ENCODE results near the gene TMEM35B. TPM values are rescaled to one million over a fixed set of nuclear protein-coding genes. Genes with fewer than 3 reads are reported as not detected.
"Not testable (repeated sequence)": the region's sequence is repeated elsewhere in the genome, so short reads cannot be mapped to it uniquely, and the experiment has no call there.

TMEM35B gene
- total RNA-seq, 1 donor from 2014 or later: 22.1 TPM

DNA sequence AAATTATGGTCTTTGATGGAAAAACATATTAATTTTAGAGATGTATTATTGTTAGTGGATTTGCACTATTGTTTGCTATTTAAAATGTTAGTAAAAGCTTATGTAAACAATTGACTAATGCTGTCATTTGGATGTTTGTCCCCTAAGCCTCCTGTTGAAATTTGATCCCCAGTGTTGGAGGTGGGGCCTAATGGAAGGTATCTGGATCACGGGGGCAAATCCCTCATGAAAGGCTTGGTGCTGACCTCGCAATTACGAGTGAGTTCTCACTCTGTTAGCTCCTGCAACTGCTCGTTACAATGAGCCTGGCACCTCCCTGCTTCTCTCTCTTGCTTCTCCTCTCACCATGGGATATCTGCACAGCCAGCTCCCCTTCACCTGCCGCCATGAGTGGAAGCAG, 14.3 kb downstream of the TMEM35B start:
- Mint-ChIP-seq H3K4me3 (no peak overlapping the region), H3K9me3 (no peaks in the 10 kb centered on the region), H3K4me1 (no peaks in the 10 kb centered on the region), H3K36me3 (ENCODE audit: low read depth) (peaks cover 2% of the 10 kb centered on the region), H3K27me3 (peaks cover 6% of the 10 kb centered on the region), H3K27ac (no peak overlapping the region)
- DNase-seq: peak; percentile 43
- intact Hi-C loops (cut with micrococcal nuclease): no loop called here

DNA sequence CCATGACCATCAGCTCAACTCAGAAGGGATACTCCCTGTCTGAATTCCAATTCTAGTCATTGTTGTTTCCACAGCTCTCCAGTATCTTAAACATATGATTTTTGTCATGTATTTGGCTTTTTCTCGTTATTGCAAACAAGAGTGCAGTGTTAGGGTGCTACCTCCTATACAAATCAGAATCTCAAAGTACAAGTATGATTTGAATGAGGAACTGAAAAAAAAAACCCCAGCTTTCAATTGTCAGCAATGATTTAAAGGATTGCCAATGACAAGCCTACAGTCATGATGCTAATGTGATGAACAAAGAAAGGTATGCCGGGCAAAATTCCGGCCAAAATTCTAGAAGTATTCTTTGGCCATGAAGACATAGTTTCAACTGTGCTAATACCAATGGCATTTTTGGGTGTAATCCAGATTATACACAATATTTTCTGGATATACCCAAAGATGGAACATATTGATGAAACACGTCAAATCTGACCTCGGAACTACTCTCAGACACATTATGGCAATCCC, 14.9 kb downstream of the TMEM35B start:
- no peak overlapping the region for H3K27ac Mint-ChIP-seq
- H3K9me3 Mint-ChIP-seq: no peaks in the 10 kb centered on the region
- peaks cover 6% of the 10 kb centered on the region for H3K27me3 Mint-ChIP-seq
- no peaks in the 10 kb centered on the region for H3K36me3 Mint-ChIP-seq (ENCODE audit: low read depth)
- H3K4me1 Mint-ChIP-seq: no peaks in the 10 kb centered on the region
- DNase-seq: no peak
- intact Hi-C loops (cut with micrococcal nuclease): no loop called here
- H3K4me3 Mint-ChIP-seq: no peak overlapping the region

DNA sequence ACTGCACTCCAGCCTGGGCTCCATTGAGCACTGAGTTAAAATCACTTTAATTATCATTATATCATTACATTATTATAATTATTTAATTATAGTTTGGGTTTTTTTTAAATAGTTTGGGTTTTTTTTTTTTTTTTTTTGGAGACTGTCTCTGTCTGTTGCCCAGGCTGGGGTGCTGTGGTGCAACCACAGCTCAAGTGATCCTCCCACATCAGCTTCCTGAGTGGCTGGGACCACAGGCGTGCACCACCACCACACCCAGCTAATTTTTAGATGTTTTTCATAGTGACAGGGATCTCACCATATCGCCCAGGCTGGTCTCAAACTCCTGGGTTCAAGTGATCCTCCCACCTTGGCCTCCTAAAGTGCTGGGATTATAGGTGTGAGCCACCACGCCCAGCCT, 16.9 kb downstream of the TMEM35B start:
- intact Hi-C loops (cut with micrococcal nuclease); H3K27me3 Mint-ChIP-seq; H3K4me1 Mint-ChIP-seq; H3K36me3 Mint-ChIP-seq (ENCODE audit: low read depth); H3K27ac Mint-ChIP-seq; H3K9me3 Mint-ChIP-seq; H3K4me3 Mint-ChIP-seq: not testable (repeated sequence)
- peak; percentile 65 for DNase-seq

DNA sequence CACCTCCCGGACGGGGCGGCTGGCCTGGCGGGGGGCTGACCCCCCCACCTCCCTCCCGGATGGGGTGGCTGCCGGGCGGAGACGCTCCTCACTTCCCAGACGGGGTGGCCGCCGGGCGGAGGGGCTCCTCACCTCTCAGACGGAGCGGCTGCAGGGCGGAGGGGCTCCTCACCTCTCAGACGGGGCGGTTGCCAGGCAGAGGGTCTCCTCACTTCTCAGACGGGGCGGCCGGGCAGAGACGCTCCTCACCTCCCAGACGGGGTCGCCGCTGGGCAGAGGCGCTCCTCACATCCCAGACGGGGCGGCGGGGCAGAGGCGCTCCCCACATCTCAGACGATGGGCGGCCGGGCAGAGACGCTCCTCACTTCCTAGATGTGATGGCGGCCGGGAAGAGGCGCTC, 17.5 kb downstream of the TMEM35B start:
- H3K36me3 Mint-ChIP-seq (ENCODE audit: low read depth); H3K4me1 Mint-ChIP-seq; intact Hi-C loops (cut with micrococcal nuclease); H3K9me3 Mint-ChIP-seq; H3K27ac Mint-ChIP-seq; H3K4me3 Mint-ChIP-seq; H3K27me3 Mint-ChIP-seq; DNase-seq: not testable (repeated sequence)

DNA sequence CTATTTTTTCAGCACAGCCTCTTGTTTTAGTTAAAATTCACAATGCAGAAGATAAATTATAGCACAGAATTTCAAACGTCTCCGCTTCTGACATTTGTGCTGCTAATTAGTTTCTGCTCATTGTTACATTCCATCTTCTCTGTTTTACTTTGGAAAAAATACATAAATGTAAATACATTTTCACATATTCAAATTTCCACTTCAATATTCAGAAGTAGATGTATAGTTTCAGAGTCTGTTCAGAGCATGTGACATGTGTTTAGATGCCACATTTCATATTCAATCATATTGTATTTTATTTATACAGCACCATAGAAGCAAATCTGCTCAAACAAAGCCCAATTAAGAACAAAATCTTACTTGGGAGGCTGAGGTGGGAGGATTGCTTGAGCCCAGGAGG, 19.6 kb downstream of the TMEM35B start:
- DNase-seq: no peak
- no peaks in the 10 kb centered on the region for H3K4me1 Mint-ChIP-seq

DNA sequence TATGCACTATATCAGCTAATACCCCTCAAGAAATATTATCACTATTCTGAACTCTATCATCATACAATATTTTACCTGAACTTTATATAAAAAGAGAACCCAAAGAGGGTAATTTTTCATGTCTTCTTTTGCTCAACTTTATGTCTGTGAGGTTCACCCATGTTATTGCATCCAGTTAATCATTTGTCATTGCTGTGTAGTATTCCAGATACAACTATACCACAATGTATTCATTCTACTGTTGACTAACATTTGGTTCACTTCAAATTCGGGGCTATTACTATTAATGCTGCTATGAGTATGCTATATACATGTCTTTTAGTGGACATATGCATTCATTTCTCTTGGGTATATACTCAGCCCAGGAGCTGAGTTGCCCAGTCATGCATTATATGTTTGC, 34.7 kb downstream of the TMEM35B start:
- H3K36me3 Mint-ChIP-seq (ENCODE audit: low read depth): no peaks in the 10 kb centered on the region
- no peak for DNase-seq
- peaks cover 8% of the 10 kb centered on the region for H3K9me3 Mint-ChIP-seq
- intact Hi-C loops (cut with micrococcal nuclease): no loop called here
- no peaks in the 10 kb centered on the region for H3K4me1 Mint-ChIP-seq
- H3K27ac Mint-ChIP-seq: no peak overlapping the region
- H3K4me3 Mint-ChIP-seq: no peak overlapping the region
- H3K27me3 Mint-ChIP-seq: peaks cover 11% of the 10 kb centered on the region

More for the DNA sequence above, 19.6 kb downstream of the TMEM35B start:
- Mint-ChIP-seq H3K27me3 (peaks cover 7% of the 10 kb centered on the region), H3K36me3 (ENCODE audit: low read depth) (no peaks in the 10 kb centered on the region), H3K9me3 (no peaks in the 10 kb centered on the region), H3K27ac (no peak overlapping the region), H3K4me3 (no peak overlapping the region)
- intact Hi-C loops (cut with micrococcal nuclease): no loop called here

DNA sequence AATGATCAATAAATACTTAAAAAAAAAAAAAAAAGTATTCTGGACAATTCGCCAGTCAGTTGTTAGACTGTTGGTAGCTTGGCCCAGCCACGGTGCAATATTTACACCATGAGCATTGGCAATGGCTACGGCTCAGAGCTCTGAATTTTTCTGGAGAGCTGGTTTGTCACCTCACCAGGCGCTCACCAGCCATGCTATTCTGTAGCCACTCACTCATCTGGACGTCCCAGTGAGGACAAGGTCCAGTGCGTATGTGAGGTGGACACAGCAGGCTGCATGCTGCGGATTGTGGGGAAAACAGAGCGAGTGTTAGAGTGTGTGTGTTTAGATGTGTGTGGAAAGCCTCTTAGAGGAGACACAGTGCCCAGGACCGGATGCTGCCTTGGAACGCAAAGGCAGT, 36.4 kb downstream of the TMEM35B start:
- intact Hi-C loops (cut with micrococcal nuclease); H3K27me3 Mint-ChIP-seq; H3K36me3 Mint-ChIP-seq (ENCODE audit: low read depth); H3K27ac Mint-ChIP-seq; DNase-seq; H3K4me3 Mint-ChIP-seq; H3K9me3 Mint-ChIP-seq; H3K4me1 Mint-ChIP-seq: not testable (repeated sequence)

DNA sequence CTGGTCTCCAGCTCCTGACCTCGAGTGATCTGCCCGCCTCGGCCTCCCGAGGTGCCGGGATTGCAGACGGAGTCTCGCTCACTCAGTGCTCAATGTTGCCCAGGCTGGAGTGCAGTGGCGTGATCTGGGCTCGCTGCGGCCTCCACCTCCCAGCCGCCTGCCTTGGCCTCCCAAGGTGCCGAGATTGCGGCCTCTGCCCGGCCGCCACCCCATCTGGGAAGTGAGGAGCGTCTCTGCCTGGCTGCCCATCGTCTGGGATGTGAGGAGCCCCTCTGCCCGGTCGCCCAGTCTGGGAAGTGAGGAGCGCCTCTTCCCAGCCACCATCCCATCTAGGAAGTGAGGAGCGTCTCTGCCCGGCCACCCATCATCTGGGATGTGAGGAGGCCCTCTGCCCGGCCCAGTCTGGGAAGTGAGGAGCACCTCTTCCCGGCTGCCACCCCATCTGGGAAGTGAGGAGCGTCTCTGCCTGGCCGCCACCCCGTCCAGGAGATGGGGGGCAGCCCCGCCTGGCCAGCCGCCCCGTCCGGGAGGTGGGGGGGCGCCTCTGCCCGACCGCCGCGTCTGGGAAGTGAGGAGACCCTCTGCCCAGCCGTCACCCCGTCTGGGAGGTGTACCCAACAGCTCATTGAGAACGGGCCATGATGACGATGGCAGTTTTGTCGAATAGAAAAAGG, 37.4 kb downstream of the TMEM35B start:
- H3K27ac Mint-ChIP-seq; H3K27me3 Mint-ChIP-seq; intact Hi-C loops (cut with micrococcal nuclease): not testable (repeated sequence)

DNA sequence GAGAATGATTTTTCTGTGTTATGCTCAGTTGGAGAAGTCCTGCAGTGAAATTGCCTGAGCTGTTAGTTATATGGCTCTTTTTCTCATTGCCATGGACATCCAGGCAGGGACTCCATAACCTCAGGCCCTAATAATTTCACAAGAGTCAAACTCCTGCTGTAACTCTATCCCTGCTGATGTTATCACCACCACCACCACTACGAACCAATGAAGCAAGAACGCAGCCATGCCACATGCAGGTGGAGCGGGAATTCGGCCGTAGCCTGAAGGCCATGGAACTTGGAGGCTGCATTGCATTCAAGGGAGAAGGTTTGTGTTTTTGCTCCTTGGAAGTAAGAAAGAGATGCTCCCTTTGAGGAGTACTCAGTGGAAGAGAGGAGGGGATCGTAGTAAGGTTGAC, 38.9 kb downstream of the TMEM35B start:
- Mint-ChIP-seq H3K27ac (no peak overlapping the region), H3K27me3 (peaks cover 14% of the 10 kb centered on the region), H3K9me3 (peaks cover 3% of the 10 kb centered on the region), H3K36me3 (ENCODE audit: low read depth) (no peaks in the 10 kb centered on the region), H3K4me3 (no peak overlapping the region), H3K4me1 (no peaks in the 10 kb centered on the region)
- no peak for DNase-seq
- intact Hi-C loops (cut with micrococcal nuclease): no loop called here

More for the DNA sequence above, 37.4 kb downstream of the TMEM35B start:
- H3K36me3 Mint-ChIP-seq (ENCODE audit: low read depth); H3K4me1 Mint-ChIP-seq; H3K4me3 Mint-ChIP-seq; DNase-seq; H3K9me3 Mint-ChIP-seq: not testable (repeated sequence)

DNA sequence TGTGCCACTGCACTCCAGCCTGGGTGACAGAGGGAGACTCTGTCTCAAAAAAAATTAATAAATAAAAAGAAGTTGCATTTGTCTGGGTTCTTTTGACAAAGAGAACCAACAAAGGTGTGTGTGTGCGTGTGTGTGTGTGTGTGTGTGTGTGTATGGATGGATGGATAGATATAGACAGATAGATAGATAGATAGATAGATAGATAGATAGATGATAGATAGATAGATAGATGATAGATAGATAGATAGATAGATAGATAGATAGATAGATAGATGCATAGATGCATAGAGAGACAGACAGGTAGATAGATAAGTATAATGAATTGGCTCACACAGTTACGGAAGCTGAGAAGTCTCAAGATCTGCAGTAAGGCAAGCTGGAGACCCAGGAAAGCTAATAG, 43.3 kb downstream of the TMEM35B start:
- intact Hi-C loops (cut with micrococcal nuclease); H3K9me3 Mint-ChIP-seq; H3K27ac Mint-ChIP-seq; DNase-seq; H3K4me3 Mint-ChIP-seq; H3K36me3 Mint-ChIP-seq (ENCODE audit: low read depth); H3K4me1 Mint-ChIP-seq: not testable (repeated sequence)
- H3K27me3 Mint-ChIP-seq: peaks cover 23% of the 10 kb centered on the region

Other genes starting within 250 kb of the TMEM35B start
- gene GJB5, start 230.3 kb downstream of the TMEM35B start, total RNA-seq: not detected in 2 replicates
- gene GJB4, start 225.6 kb downstream of the TMEM35B start, total RNA-seq: not detected in 2 replicates
- gene GJB3, start 204.1 kb downstream of the TMEM35B start, total RNA-seq: not detected in 2 replicates
- gene GJA4, start 192.3 kb downstream of the TMEM35B start, total RNA-seq: not detected in 2 replicates
- gene SMIM12, start 125.6 kb downstream of the TMEM35B start, total RNA-seq: 63.2 TPM in 2 replicates
- gene DLGAP3, start 55.7 kb downstream of the TMEM35B start, total RNA-seq: 0.54 and 0.75 TPM in 2 replicates
- 20.3 and 23.5 TPM in 2 replicates for gene ZMYM6, start 46.6 kb upstream of the TMEM35B start, total RNA-seq
- 2.8 and 5.7 TPM in 2 replicates for gene ZMYM1, start 94.0 kb upstream of the TMEM35B start, total RNA-seq
- 385 and 392 TPM in 2 replicates for gene SFPQ, start 207.8 kb upstream of the TMEM35B start, total RNA-seq